MM.1S (cell line): ENCODE measurements around the gene EGFLAM.

Experiments used
- EZH2phosphoT487 ChIP-seq: fragments of 300-600 bp; sonication (generic); IDR thresholded peaks from 2 replicates; pipeline ENCODE4 v1.6.1; 2018; ENCODE audit warnings: antibody characterized with exemption, low read length
- TF ChIP-seq, protein P1 (sequence below): fragments of 300-600 bp; sonication (generic); IDR thresholded peaks from 2 replicates; pipeline ENCODE4 v1.5.1; 2016; ENCODE audit warnings: antibody characterized with exemption, low read length, mixed read lengths

- TF ChIP-seq, protein P1, sequence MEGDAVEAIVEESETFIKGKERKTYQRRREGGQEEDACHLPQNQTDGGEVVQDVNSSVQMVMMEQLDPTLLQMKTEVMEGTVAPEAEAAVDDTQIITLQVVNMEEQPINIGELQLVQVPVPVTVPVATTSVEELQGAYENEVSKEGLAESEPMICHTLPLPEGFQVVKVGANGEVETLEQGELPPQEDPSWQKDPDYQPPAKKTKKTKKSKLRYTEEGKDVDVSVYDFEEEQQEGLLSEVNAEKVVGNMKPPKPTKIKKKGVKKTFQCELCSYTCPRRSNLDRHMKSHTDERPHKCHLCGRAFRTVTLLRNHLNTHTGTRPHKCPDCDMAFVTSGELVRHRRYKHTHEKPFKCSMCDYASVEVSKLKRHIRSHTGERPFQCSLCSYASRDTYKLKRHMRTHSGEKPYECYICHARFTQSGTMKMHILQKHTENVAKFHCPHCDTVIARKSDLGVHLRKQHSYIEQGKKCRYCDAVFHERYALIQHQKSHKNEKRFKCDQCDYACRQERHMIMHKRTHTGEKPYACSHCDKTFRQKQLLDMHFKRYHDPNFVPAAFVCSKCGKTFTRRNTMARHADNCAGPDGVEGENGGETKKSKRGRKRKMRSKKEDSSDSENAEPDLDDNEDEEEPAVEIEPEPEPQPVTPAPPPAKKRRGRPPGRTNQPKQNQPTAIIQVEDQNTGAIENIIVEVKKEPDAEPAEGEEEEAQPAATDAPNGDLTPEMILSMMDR, result no peak
- TF ChIP-seq EZH2phosphoT487, result no peak
These were observed 225.5 kb downstream of the EGFLAM start for GRCh38 chr5:38483805-38484398.
